Measurements from ENCODE around the gene RPP14.
"Not testable (repeated sequence)": the region's sequence is repeated elsewhere in the genome, so short reads cannot be mapped to it uniquely, and the experiment has no call there.

- TF ChIP-seq RARB (CRISPR knock-in tag; IDR thresholded peaks at IDR 0.05); ESRRG (CRISPR knock-in tag; IDR thresholded peaks at IDR 0.05); CREB5 (CRISPR knock-in tag; IDR thresholded peaks at IDR 0.05; ENCODE audit: low read depth); ZFP30 (CRISPR knock-in tag; IDR thresholded peaks at IDR 0.05); PATZ1 (CRISPR knock-in tag; IDR thresholded peaks at IDR 0.05; ENCODE audit: borderline replicate concordance); ZFP3 (CRISPR knock-in tag; IDR thresholded peaks at IDR 0.05); ZNF70 (CRISPR knock-in tag; IDR thresholded peaks at IDR 0.05); ARNTL (CRISPR knock-in tag; IDR thresholded peaks at IDR 0.05; ENCODE audit: borderline replicate concordance, low read depth); TOX (CRISPR knock-in tag; IDR thresholded peaks at IDR 0.05; ENCODE audit: borderline replicate concordance); CSDC2 (CRISPR knock-in tag; IDR thresholded peaks at IDR 0.05); OSR1 (CRISPR knock-in tag; IDR thresholded peaks at IDR 0.05); ZC3H10 (CRISPR knock-in tag; IDR thresholded peaks at IDR 0.05); SNAI2 (CRISPR knock-in tag; IDR thresholded peaks at IDR 0.05); GLIS3 (CRISPR knock-in tag; IDR thresholded peaks at IDR 0.05): not testable (repeated sequence)
Observed at GRCh38 chr3:58273362-58273761, 32.7 kb upstream of the RPP14 start.

All from SK-N-SH treated with all-trans-retinoic acid at 6 μM for 48 hours (cell line).